HUES48 (cell line): ENCODE data around the gene STMN3.
A peak's percentile ranks its signal among the peaks of the same experiment; 100 is the strongest.
"Not testable (repeated sequence)": the region's sequence is repeated elsewhere in the genome, so short reads cannot be mapped to it uniquely, and the experiment has no call there.

Source experiments
- H3K27ac ChIP-seq: one replicate; pipeline ENCODE4 v1.7.0; 2013; ENCODE audit warnings: low read depth, low read length, inconsistent platforms
- H3K27me3 ChIP-seq: 2 replicates; pipeline ENCODE4 v1.6.1; 2013; ENCODE audit warnings: mild to moderate bottlenecking, low read length; ENCODE audit not compliant: control insufficient read depth, insufficient read depth
- H3K36me3 ChIP-seq: 2 replicates; pipeline ENCODE4 v1.6.1; 2013; ENCODE audit warnings: low read length; ENCODE audit not compliant: control insufficient read depth, insufficient read depth
- H3K4me1 ChIP-seq: 2 replicates; pipeline ENCODE4 v1.6.1; 2013; ENCODE audit warnings: mild to moderate bottlenecking, low read length; ENCODE audit not compliant: control insufficient read depth, insufficient read depth
- H3K4me3 ChIP-seq: 2 replicates; pipeline ENCODE4 v1.5.1; 2013; ENCODE audit warnings: mild to moderate bottlenecking, low read depth, low read length
- H3K9ac ChIP-seq: 2 replicates; pipeline ENCODE4 v1.6.1; 2013; ENCODE audit warnings: mild to moderate bottlenecking, low read depth, low read length, moderate library complexity
- H3K9me3 ChIP-seq: 2 replicates; pipeline ENCODE4 v1.6.1; 2013; ENCODE audit warnings: low read length; ENCODE audit not compliant: control insufficient read depth, insufficient read depth

STMN3 gene

DNA sequence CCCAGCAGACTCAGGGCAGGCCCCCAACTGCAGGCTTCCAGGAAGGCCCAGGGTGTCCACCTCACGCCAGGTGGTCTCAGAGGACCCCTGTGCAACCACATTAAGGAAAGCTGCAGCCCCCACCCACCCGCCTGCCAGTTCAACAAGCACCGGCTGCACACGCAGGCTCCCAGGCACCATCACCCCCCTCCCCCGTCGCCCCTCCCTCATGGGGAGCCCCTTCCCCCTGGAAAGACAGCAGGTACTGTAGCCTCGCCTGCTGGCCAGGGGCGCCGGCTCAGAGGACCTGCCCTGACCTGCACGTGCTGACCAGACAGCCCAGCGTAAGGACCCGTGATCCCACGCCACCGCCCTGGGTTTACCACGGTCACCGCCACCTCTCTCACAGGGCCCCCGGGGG is 12.5 kb downstream of the STMN3 start:
- H3K9me3 ChIP-seq, H3K4me3 ChIP-seq, H3K27ac ChIP-seq, H3K27me3 ChIP-seq, H3K4me1 ChIP-seq, H3K9ac ChIP-seq, H3K36me3 ChIP-seq: not testable (repeated sequence)

DNA sequence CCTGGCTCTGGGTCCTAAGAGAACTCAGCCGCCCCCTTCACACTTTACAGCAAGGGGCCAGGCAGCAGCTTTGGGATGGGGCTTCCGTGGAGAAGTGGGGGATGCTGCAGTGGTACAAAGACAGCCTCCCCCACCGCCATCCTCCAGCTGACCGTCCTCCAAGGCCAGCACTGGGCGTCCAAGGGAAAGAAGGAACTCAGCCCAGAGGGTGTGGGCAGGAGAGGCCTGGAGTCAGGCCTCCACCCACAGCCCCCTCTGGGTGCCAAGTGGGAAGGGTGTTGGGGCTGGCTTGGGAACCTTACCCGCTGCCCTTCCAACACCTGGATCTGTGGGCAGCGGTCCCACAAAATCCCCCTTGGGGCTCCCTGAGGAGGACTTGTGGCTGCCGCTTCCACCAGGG is 13.1 kb downstream of the STMN3 start:
- no peak overlapping the region for H3K4me3 ChIP-seq
- H3K4me1 ChIP-seq, result peaks cover 6% of the 10 kb centered on the region; the same call in 1 of the 2 replicates
- H3K9ac ChIP-seq, result no peak overlapping the region
- H3K36me3 ChIP-seq, result peaks cover 2% of the 10 kb centered on the region; the same call in 1 of the 2 replicates
- H3K27ac ChIP-seq, result no peak overlapping the region
- no peaks in the 10 kb centered on the region for H3K27me3 ChIP-seq
- H3K9me3 ChIP-seq, result no peaks in the 10 kb centered on the region

- no peak overlapping the region for H3K9ac ChIP-seq
- no peak overlapping the region for H3K27ac ChIP-seq
- no peak overlapping the region for H3K4me3 ChIP-seq
- H3K4me1 ChIP-seq, result peaks cover 6% of the 10 kb centered on the region; the same call in 1 of the 2 replicates
- H3K36me3 ChIP-seq, result peaks cover 2% of the 10 kb centered on the region; the same call in 1 of the 2 replicates
- H3K9me3 ChIP-seq, result no peaks in the 10 kb centered on the region
- H3K27me3 ChIP-seq, result no peaks in the 10 kb centered on the region
These were observed 13.9 kb downstream of the STMN3 start for GRCh38 chr20:63639093-63639975.

DNA sequence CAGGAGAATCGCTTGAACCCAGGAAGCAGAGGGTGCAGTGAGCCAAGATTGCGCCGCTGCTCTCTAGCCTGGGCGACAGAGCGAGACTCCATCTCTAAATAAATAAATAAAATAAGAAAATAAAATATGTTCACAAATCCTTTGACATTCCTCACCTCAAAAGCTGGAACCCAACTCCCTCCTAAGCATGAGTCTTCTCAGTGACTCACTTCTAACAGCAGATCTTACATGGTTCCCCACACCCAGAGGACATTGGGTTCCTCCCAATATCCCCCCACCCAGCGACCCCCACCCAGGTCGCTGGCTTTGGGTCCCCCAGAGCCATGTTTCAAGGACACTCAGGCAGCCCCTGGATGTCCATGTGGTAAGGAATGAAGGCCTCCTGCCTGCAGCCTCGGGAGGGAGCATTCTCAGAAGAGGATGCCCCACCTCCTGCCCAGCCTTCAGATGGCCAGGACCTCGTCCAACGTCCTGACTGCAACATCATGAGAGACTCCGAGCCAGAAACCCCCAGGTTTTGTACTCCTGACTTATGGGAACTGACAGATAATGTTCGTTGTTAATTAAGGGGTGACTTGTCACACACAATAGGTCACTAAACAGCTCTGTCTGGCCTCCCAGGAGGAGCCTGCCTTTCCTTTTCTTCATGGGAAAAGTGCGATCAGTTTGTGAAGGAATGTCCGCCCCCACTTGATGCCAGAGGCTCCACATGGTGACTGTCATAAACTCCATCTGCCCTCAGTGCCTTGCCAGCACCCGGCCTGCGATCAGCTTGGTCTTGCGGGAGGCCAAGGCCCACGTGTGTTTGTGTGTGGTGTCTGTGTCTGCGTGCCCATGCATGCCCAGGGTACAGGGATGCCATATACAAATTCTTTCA is 16.2 kb downstream of the STMN3 start:
- Histone ChIP-seq H3K4me3 (no peak overlapping the region), H3K4me1 (no peaks in the 10 kb centered on the region), H3K9me3 (no peaks in the 10 kb centered on the region), H3K27me3 (no peaks in the 10 kb centered on the region), H3K36me3 (no peaks in the 10 kb centered on the region), H3K9ac (no peak overlapping the region), H3K27ac (no peak overlapping the region)

DNA sequence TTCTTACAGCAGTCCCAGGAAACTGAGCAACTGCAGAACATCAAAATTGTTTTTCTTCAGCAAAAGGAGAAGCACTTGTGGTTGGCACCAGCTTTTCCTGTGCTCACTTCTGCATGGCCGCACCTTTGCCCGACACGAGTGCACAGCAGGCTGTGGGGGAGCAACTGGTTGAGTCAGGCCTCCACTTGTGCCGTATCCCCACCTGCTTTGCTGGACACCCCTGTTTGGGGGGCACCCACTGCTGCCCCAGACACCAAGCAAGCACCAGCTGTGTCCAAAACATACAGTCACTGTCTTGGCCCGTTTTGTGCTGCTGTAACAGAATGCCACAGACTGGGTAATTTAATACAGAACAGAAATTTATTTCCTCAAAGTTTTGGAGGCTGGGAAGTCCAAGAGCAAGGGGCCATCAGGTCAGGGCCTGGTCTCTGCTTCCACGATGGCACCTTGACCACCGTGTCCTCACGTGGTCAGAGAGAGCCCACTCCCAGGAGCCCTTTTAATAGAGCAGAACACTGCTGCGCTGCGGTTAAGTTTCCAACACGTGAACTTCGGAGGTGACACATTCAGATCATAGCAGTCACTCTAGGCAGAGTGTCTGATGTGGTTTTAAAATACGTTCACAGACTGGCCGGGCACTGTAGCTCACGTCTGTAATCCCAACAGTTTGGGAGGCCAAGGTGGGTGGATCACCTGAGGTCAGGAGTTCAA is 17.6 kb downstream of the STMN3 start:
- H3K4me3 ChIP-seq, result no peak overlapping the region
- H3K4me1 ChIP-seq, result no peaks in the 10 kb centered on the region
- H3K9me3 ChIP-seq, result no peaks in the 10 kb centered on the region
- H3K27ac ChIP-seq, result no peak overlapping the region
- no peaks in the 10 kb centered on the region for H3K36me3 ChIP-seq
- H3K9ac ChIP-seq, result no peak overlapping the region
- no peaks in the 10 kb centered on the region for H3K27me3 ChIP-seq

DNA sequence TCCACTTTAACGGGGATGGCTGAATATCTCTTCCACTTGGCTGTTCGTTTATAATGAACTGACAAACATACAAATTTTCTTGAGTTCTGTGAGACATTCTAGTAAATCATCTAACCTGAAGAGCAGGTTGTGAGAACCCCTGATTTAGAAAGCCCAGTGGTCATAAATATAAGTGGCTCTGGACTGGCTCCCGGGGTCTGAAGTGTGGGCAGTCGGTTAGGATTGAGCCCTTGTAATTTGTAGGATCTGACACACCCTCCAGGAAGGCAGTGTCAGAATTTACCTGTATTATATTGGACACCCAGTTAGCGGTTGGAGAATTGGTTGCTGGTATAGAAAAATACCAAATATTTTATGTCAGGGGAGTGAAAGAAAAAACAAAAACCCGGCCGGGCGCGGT is 19.5 kb downstream of the STMN3 start:
- H3K27me3 ChIP-seq, result no peaks in the 10 kb centered on the region
- no peak overlapping the region for H3K4me3 ChIP-seq
- no peaks in the 10 kb centered on the region for H3K36me3 ChIP-seq
- H3K9ac ChIP-seq, result no peak overlapping the region
- H3K27ac ChIP-seq, result no peak overlapping the region
- H3K4me1 ChIP-seq, result no peaks in the 10 kb centered on the region
- no peaks in the 10 kb centered on the region for H3K9me3 ChIP-seq

DNA sequence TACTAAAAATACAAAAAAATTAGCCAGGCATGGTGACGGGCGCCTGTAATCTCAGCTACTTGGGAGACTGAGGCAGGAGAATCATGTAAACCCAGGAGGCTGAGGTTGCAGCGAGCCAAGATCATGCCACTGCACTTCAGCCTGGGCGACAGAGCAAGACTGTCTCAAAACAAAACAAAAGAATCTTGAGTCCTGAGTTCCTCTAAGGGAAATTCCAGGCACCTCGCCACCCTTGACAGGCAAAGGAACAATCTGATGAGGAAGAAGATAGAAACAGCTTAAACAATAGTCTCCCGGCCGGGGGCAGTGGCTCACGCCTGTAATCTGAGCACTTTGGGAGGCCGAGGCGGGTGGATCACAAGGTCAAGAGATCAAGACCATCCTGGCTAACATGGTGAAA is 21.8 kb downstream of the STMN3 start:
- H3K4me3 ChIP-seq, H3K27ac ChIP-seq, H3K27me3 ChIP-seq, H3K9ac ChIP-seq, H3K4me1 ChIP-seq, H3K36me3 ChIP-seq, H3K9me3 ChIP-seq: not testable (repeated sequence)

DNA sequence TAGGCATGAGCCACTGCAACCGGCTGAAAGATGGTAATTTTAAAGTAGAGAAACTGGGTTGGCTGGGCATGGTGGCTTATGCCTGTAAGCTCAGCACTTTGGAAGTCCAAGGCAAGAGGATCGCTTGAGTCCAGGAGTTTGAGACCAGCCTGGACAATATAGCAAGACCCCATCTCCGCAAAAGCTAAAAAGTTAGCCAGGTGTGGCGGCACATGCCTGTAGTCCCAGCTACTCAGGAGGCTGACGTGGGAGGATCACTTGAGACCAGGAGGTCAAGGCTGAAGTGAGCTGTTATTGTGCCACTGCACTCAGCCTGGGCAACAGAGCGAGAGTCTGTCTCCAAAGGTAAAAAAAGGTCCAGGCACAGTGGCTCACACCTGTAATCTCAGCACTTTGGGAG is 22.3 kb downstream of the STMN3 start:
- H3K27ac ChIP-seq, result not testable (repeated sequence)

GRCh38 chr20:63628246-63628975 is 24.8 kb downstream of the STMN3 start:
- Histone ChIP-seq H3K27me3 (no peaks in the 10 kb centered on the region), H3K27ac (no peak overlapping the region), H3K4me3 (no peak overlapping the region; the same call in 1 of the 2 replicates), H3K9ac (no peak overlapping the region), H3K36me3 (no peaks in the 10 kb centered on the region), H3K4me1 (no peaks in the 10 kb centered on the region; the same call in 1 of the 2 replicates), H3K9me3 (no peaks in the 10 kb centered on the region)

More for the DNA sequence above, 22.3 kb downstream of the STMN3 start:
- H3K4me3 ChIP-seq, H3K4me1 ChIP-seq, H3K36me3 ChIP-seq, H3K9me3 ChIP-seq, H3K27me3 ChIP-seq, H3K9ac ChIP-seq: not testable (repeated sequence)

- Histone ChIP-seq H3K27ac (no peak overlapping the region), H3K27me3 (no peaks in the 10 kb centered on the region), H3K4me1 (no peaks in the 10 kb centered on the region; the same call in 1 of the 2 replicates), H3K4me3 (peak overlapping the region; percentile 97), H3K9me3 (no peaks in the 10 kb centered on the region), H3K36me3 (no peaks in the 10 kb centered on the region), H3K9ac (no peak overlapping the region)
These were observed 25.4 kb downstream of the STMN3 start for GRCh38 chr20:63627751-63628245.
